ENCODE measurements around the gene GNB5.
"Not testable (repeated sequence)": the region's sequence is repeated elsewhere in the genome, so short reads cannot be mapped to it uniquely, and the experiment has no call there.

GNB5 gene

GRCh38 chr15:52097180-52097579 is 94.0 kb downstream of the GNB5 start:
- H3K36me3 Mint-ChIP-seq (ENCODE audit: insufficient read depth): no peaks in the 10 kb centered on the region
- DNase-seq (ENCODE audit: low spot score in 2 of 2): no peak
- H3K4me3 Mint-ChIP-seq: no peak overlapping the region
- H3K27me3 Mint-ChIP-seq: peaks cover 16% of the 10 kb centered on the region
- no peak overlapping the region for H3K27ac Mint-ChIP-seq (ENCODE audit: low read depth)
- H3K9me3 Mint-ChIP-seq: no peaks in the 10 kb centered on the region
- ATAC-seq (replicated peaks; ENCODE audit: extremely low read depth, poor library complexity, severe bottlenecking): no peak
- H3K4me1 Mint-ChIP-seq: peaks cover 5% of the 10 kb centered on the region

GRCh38 chr15:52096536-52096935 is 94.7 kb downstream of the GNB5 start:
- not testable (repeated sequence) for H3K4me1 Mint-ChIP-seq; H3K4me3 Mint-ChIP-seq; DNase-seq (ENCODE audit: low spot score in 2 of 2); H3K36me3 Mint-ChIP-seq (ENCODE audit: insufficient read depth); ATAC-seq (replicated peaks; ENCODE audit: extremely low read depth, poor library complexity, severe bottlenecking); H3K27me3 Mint-ChIP-seq; H3K9me3 Mint-ChIP-seq; H3K27ac Mint-ChIP-seq (ENCODE audit: low read depth)

- no peaks in the 10 kb centered on the region for H3K9me3 Mint-ChIP-seq
- no peaks in the 10 kb centered on the region for H3K4me1 Mint-ChIP-seq
- no peak for ATAC-seq (replicated peaks; ENCODE audit: extremely low read depth, poor library complexity, severe bottlenecking)
- DNase-seq (ENCODE audit: low spot score in 2 of 2): no peak
- H3K4me3 Mint-ChIP-seq: no peak overlapping the region
- H3K36me3 Mint-ChIP-seq (ENCODE audit: insufficient read depth): no peaks in the 10 kb centered on the region
- no peak overlapping the region for H3K27ac Mint-ChIP-seq (ENCODE audit: low read depth)
- peaks cover 10% of the 10 kb centered on the region for H3K27me3 Mint-ChIP-seq
Measured at GRCh38 chr15:52095597-52096262, 95.5 kb downstream of the GNB5 start.

GRCh38 chr15:52094811-52095584 is 96.2 kb downstream of the GNB5 start:
- no peaks in the 10 kb centered on the region for H3K4me1 Mint-ChIP-seq
- DNase-seq (ENCODE audit: low spot score in 2 of 2): no peak
- H3K9me3 Mint-ChIP-seq: peaks cover 5% of the 10 kb centered on the region
- peaks cover 17% of the 10 kb centered on the region for H3K27me3 Mint-ChIP-seq
- H3K36me3 Mint-ChIP-seq (ENCODE audit: insufficient read depth): no peaks in the 10 kb centered on the region
- H3K27ac Mint-ChIP-seq (ENCODE audit: low read depth): no peak overlapping the region
- H3K4me3 Mint-ChIP-seq: no peak overlapping the region
- ATAC-seq (replicated peaks; ENCODE audit: extremely low read depth, poor library complexity, severe bottlenecking): no peak

GRCh38 chr15:52093539-52094510 is 97.4 kb downstream of the GNB5 start:
- no peaks in the 10 kb centered on the region for H3K4me1 Mint-ChIP-seq

GRCh38 chr15:52093167-52093538 is 98.0 kb downstream of the GNB5 start:
- no peaks in the 10 kb centered on the region for H3K36me3 Mint-ChIP-seq (ENCODE audit: insufficient read depth)
- DNase-seq (ENCODE audit: low spot score in 2 of 2) (no peak), ATAC-seq (replicated peaks; ENCODE audit: extremely low read depth, poor library complexity, severe bottlenecking) (no peak)
- no peaks in the 10 kb centered on the region for H3K4me1 Mint-ChIP-seq
- H3K27ac Mint-ChIP-seq (ENCODE audit: low read depth): no peak overlapping the region
- H3K27me3 Mint-ChIP-seq: peaks cover 17% of the 10 kb centered on the region
- H3K4me3 Mint-ChIP-seq: no peak overlapping the region
- H3K9me3 Mint-ChIP-seq: peaks cover 12% of the 10 kb centered on the region

More at GRCh38 chr15:52093539-52094510, 97.4 kb downstream of the GNB5 start:
- DNase-seq (ENCODE audit: low spot score in 2 of 2) (no peak), ATAC-seq (replicated peaks; ENCODE audit: extremely low read depth, poor library complexity, severe bottlenecking) (no peak)
- Mint-ChIP-seq H3K27me3 (peaks cover 17% of the 10 kb centered on the region), H3K36me3 (ENCODE audit: insufficient read depth) (no peaks in the 10 kb centered on the region), H3K9me3 (peaks cover 12% of the 10 kb centered on the region), H3K4me3 (no peak overlapping the region), H3K27ac (ENCODE audit: low read depth) (no peak overlapping the region)

- Mint-ChIP-seq H3K36me3 (ENCODE audit: insufficient read depth) (no peaks in the 10 kb centered on the region), H3K27me3 (peaks cover 17% of the 10 kb centered on the region), H3K9me3 (peaks cover 12% of the 10 kb centered on the region), H3K4me3 (no peak overlapping the region), H3K4me1 (no peaks in the 10 kb centered on the region), H3K27ac (ENCODE audit: low read depth) (no peak overlapping the region)
- ATAC-seq (replicated peaks; ENCODE audit: extremely low read depth, poor library complexity, severe bottlenecking) (no peak), DNase-seq (ENCODE audit: low spot score in 2 of 2) (no peak)
Measured at GRCh38 chr15:52090193-52090592, 101.0 kb downstream of the GNB5 start.

- Mint-ChIP-seq H3K27me3 (peaks cover 17% of the 10 kb centered on the region), H3K9me3 (peaks cover 12% of the 10 kb centered on the region)
- no peak for ATAC-seq (replicated peaks; ENCODE audit: extremely low read depth, poor library complexity, severe bottlenecking)
Measured at GRCh38 chr15:52086011-52086786, 105.0 kb downstream of the GNB5 start.

GRCh38 chr15:52085299-52085698 is 105.9 kb downstream of the GNB5 start:
- no peak for ATAC-seq (replicated peaks; ENCODE audit: extremely low read depth, poor library complexity, severe bottlenecking)
- Mint-ChIP-seq H3K4me1 (peaks cover 20% of the 10 kb centered on the region), H3K9me3 (peaks cover 9% of the 10 kb centered on the region), H3K27ac (ENCODE audit: low read depth) (no peak overlapping the region), H3K4me3 (no peak overlapping the region), H3K36me3 (ENCODE audit: insufficient read depth) (no peaks in the 10 kb centered on the region), H3K27me3 (peaks cover 12% of the 10 kb centered on the region)
- no peak for DNase-seq (ENCODE audit: low spot score in 2 of 2)

More at GRCh38 chr15:52086011-52086786, 105.0 kb downstream of the GNB5 start:
- no peak for DNase-seq (ENCODE audit: low spot score in 2 of 2)
- Mint-ChIP-seq H3K4me3 (no peak overlapping the region), H3K4me1 (peaks cover 20% of the 10 kb centered on the region), H3K36me3 (ENCODE audit: insufficient read depth) (no peaks in the 10 kb centered on the region), H3K27ac (ENCODE audit: low read depth) (no peak overlapping the region)

GRCh38 chr15:52083603-52084002 is 107.6 kb downstream of the GNB5 start:
- Mint-ChIP-seq H3K27me3 (peaks cover 4% of the 10 kb centered on the region), H3K4me3 (no peak overlapping the region), H3K27ac (ENCODE audit: low read depth) (no peak overlapping the region), H3K4me1 (peaks cover 30% of the 10 kb centered on the region), H3K36me3 (ENCODE audit: insufficient read depth) (no peaks in the 10 kb centered on the region), H3K9me3 (no peaks in the 10 kb centered on the region)
- ATAC-seq (replicated peaks; ENCODE audit: extremely low read depth, poor library complexity, severe bottlenecking) (no peak), DNase-seq (ENCODE audit: low spot score in 2 of 2) (no peak)

- DNase-seq (ENCODE audit: low spot score in 2 of 2); H3K9me3 Mint-ChIP-seq; H3K27me3 Mint-ChIP-seq; H3K27ac Mint-ChIP-seq (ENCODE audit: low read depth); ATAC-seq (replicated peaks; ENCODE audit: extremely low read depth, poor library complexity, severe bottlenecking); H3K36me3 Mint-ChIP-seq (ENCODE audit: insufficient read depth): not testable (repeated sequence)
- Mint-ChIP-seq H3K4me3 (peak overlapping the region; percentile 50), H3K4me1 (peaks cover 33% of the 10 kb centered on the region)
Measured at GRCh38 chr15:52083037-52083359, 108.2 kb downstream of the GNB5 start.
